IMR-90 (cell line): Measurements from ENCODE around the gene ING2. TPM values are rescaled to one million over a fixed set of nuclear protein-coding genes. Genes with fewer than 3 reads are reported as not detected.
A peak's percentile ranks its signal among the peaks of the same experiment; 100 is the strongest.

Experiments used
- ATAC-seq: fragments of 200-7000 bp; cut with Tn5 transposase; 2 replicates; pipeline ENCODE4 v1.9.1; 2020; ENCODE audit warnings: low read depth, mild to moderate bottlenecking, moderate library complexity
- BruUV-seq: library from RNA; stranded (reverse); fragments of 400-500 nt; replicated peaks from 2 replicates; lab custom pipeline; 2021; lab: Mats Ljungman, UMichigan
- CTCF ChIA-PET: fragments of 300-600 bp; formaldehyde crosslinking; extraction: SDS; loops from one replicate; lab custom pipeline; 2021; ENCODE audit warnings: antibody characterized with exemption; lab: Yijun Ruan, JAX
- POLR2A ChIA-PET: fragments of 300-600 bp; sonication (Branson Sonifier 250); formaldehyde crosslinking; loops from one replicate; lab custom pipeline; 2022; ENCODE audit warnings: antibody characterized with exemption; ENCODE audit not compliant: unreplicated experiment; lab: Charles Lee
- DNase-seq: peaks from one replicate; pipeline ENCODE4 v3.0.0; 2013
- H2AFZ ChIP-seq: replicated peaks from 2 replicates; pipeline ENCODE3; 2013; ENCODE audit warnings: low read length, mild to moderate bottlenecking; ENCODE audit not compliant: poor library complexity
- H2AK5ac ChIP-seq: 2 replicates; pipeline ENCODE4 v1.6.1; 2013; ENCODE audit warnings: low read depth, low read length, inconsistent platforms
- H2AK9ac ChIP-seq: replicated peaks from 2 replicates; pipeline ENCODE3; 2013; ENCODE audit warnings: mild to moderate bottlenecking, low read depth, low read length, moderate library complexity; ENCODE audit not compliant: poor library complexity
- H2BK120ac ChIP-seq: 2 replicates; pipeline ENCODE4 v1.6.1; 2013; ENCODE audit warnings: low read depth, low read length, inconsistent platforms
- H2BK15ac ChIP-seq: 3 replicates; pipeline ENCODE4 v1.6.1; 2013; ENCODE audit warnings: low read depth, low read length, inconsistent platforms
- H2BK20ac ChIP-seq: 2 replicates; pipeline ENCODE4 v1.6.1; 2013; ENCODE audit warnings: low read depth, mild to moderate bottlenecking, inconsistent platforms, low read length, moderate library complexity
- H2BK5ac ChIP-seq: 2 replicates; pipeline ENCODE4 v1.6.1; 2013; ENCODE audit warnings: mild to moderate bottlenecking, low read depth, low read length, inconsistent platforms; ENCODE audit not compliant: poor library complexity, severe bottlenecking
- H3K14ac ChIP-seq: replicated peaks from 2 replicates; pipeline ENCODE4 v1.6.1; 2013; ENCODE audit warnings: low read depth, low read length, inconsistent platforms
- H3K18ac ChIP-seq: 2 replicates; pipeline ENCODE4 v1.6.1; 2013; ENCODE audit warnings: low read depth, low read length, control low read depth
- H3K23ac ChIP-seq: 2 replicates; pipeline ENCODE4 v1.6.1; 2013; ENCODE audit warnings: low read depth, low read length, inconsistent platforms
- H3K27ac ChIP-seq: 2 replicates; pipeline ENCODE4 v1.5.1; 2013; ENCODE audit warnings: mild to moderate bottlenecking, control low read depth, low read length; ENCODE audit not compliant: insufficient read depth
- H3K27me3 ChIP-seq: 2 replicates; pipeline ENCODE4 v1.6.1; 2013; ENCODE audit warnings: low read length; ENCODE audit not compliant: control insufficient read depth, insufficient read depth
- H3K36me3 ChIP-seq: 2 replicates; pipeline ENCODE4 v1.6.1; 2013; ENCODE audit warnings: low read length, mixed read lengths; ENCODE audit not compliant: control insufficient read depth, insufficient read depth
- H3K4ac ChIP-seq: 2 replicates; pipeline ENCODE4 v1.6.1; 2013; ENCODE audit warnings: low read depth, low read length, inconsistent platforms
- H3K4me1 ChIP-seq: 2 replicates; pipeline ENCODE4 v1.6.1; 2013; ENCODE audit warnings: low read length, mixed read lengths; ENCODE audit not compliant: control insufficient read depth, insufficient read depth
- H3K4me2 ChIP-seq: 2 replicates; pipeline ENCODE4 v1.6.1; 2013; ENCODE audit warnings: low read depth, mild to moderate bottlenecking, control low read depth, low read length, moderate library complexity
- H3K4me3 ChIP-seq: 2 replicates; pipeline ENCODE4 v1.5.1; 2013; ENCODE audit warnings: low read depth, mild to moderate bottlenecking, control low read depth, low read length, moderate library complexity; ENCODE audit not compliant: insufficient read depth
- H3K56ac ChIP-seq: 2 replicates; pipeline ENCODE4 v1.6.1; 2013; ENCODE audit warnings: low read length, inconsistent platforms; ENCODE audit not compliant: insufficient read depth; ENCODE audit errors: extremely low read depth
- H3K79me1 ChIP-seq, 2 experiments: 2 replicates each; pipeline ENCODE4 v1.6.1; 2013; ENCODE audit warnings: low read length in 2 of 2, inconsistent platforms in 1 of 2, low read depth in 1 of 2
- H3K9ac ChIP-seq: 2 replicates; pipeline ENCODE4 v1.6.1; 2013; ENCODE audit warnings: low read depth, low read length, control low read depth
- H3K9me1 ChIP-seq: 2 replicates; pipeline ENCODE4 v1.6.1; 2013; ENCODE audit warnings: low read length, inconsistent platforms; ENCODE audit not compliant: insufficient read depth
- H3K9me3 ChIP-seq: 2 replicates; pipeline ENCODE4 v1.6.1; 2013; ENCODE audit warnings: low read length; ENCODE audit not compliant: control insufficient read depth, insufficient read depth
- H4K20me1 ChIP-seq: 2 replicates; pipeline ENCODE4 v1.6.1; 2013; ENCODE audit warnings: low read length, inconsistent platforms; ENCODE audit not compliant: insufficient read depth
- H4K5ac ChIP-seq: 2 replicates; pipeline ENCODE4 v1.6.1; 2013; ENCODE audit warnings: mild to moderate bottlenecking, low read depth, low read length, control low read depth
- H4K8ac ChIP-seq, 2 experiments: 2 replicates each; pipeline ENCODE4 v1.6.1; 2013; ENCODE audit warnings: low read depth in 2 of 2, low read length in 2 of 2, control low read depth in 1 of 2, inconsistent platforms in 1 of 2
- H4K91ac ChIP-seq: 2 replicates; pipeline ENCODE4 v1.6.1; 2013; ENCODE audit warnings: low read depth, low read length, inconsistent platforms; ENCODE audit not compliant: insufficient read depth
- BHLHE40 ChIP-seq: fragments of 150-350 bp; IDR thresholded peaks from 2 replicates; pipeline ENCODE4 v1.6.1; 2016; ENCODE audit warnings: mild to moderate bottlenecking, low read depth, low read length
- CEBPB ChIP-seq: IDR thresholded peaks from 2 replicates; pipeline ENCODE4 v1.6.1; 2012; ENCODE audit warnings: low read depth, low read length, improper control_type of control experiment
- CHD1 ChIP-seq: IDR thresholded peaks from 2 replicates; pipeline ENCODE4 v1.6.1; 2012; ENCODE audit warnings: low read depth, low read length, improper control_type of control experiment
- FOS ChIP-seq: fragments of 150-350 bp; IDR thresholded peaks from 2 replicates; pipeline ENCODE4 v1.6.1; 2016; ENCODE audit warnings: low read depth, low read length
- MAFK ChIP-seq: IDR thresholded peaks from 2 replicates; pipeline ENCODE4 v1.6.1; 2012; ENCODE audit warnings: low read depth, low read length, improper control_type of control experiment
- MAZ ChIP-seq: IDR thresholded peaks from 2 replicates; pipeline ENCODE4 v1.6.1; 2012; ENCODE audit warnings: low read depth, mild to moderate bottlenecking, low read length, improper control_type of control experiment, moderate library complexity, borderline replicate concordance
- MXI1 ChIP-seq: IDR thresholded peaks from 2 replicates; pipeline ENCODE4 v1.6.1; 2012; ENCODE audit warnings: low read depth, mild to moderate bottlenecking, low read length, moderate library complexity, borderline replicate concordance
- NFE2L2 ChIP-seq: fragments of 150-350 bp; IDR thresholded peaks from 2 replicates; pipeline ENCODE4 v1.6.1; 2016; ENCODE audit warnings: low read depth, mild to moderate bottlenecking, low read length
- POLR2A ChIP-seq: IDR thresholded peaks from 2 replicates; pipeline ENCODE4 v1.6.1; 2012; ENCODE audit warnings: mild to moderate bottlenecking, low read depth, low read length
- RAD21 ChIP-seq: IDR thresholded peaks from 2 replicates; pipeline ENCODE4 v1.6.1; 2012; ENCODE audit warnings: low read length, improper control_type of control experiment
- RCOR1 ChIP-seq: IDR thresholded peaks from 2 replicates; pipeline ENCODE4 v1.6.1; 2012; ENCODE audit warnings: mild to moderate bottlenecking, low read length, improper control_type of control experiment; ENCODE audit not compliant: insufficient replicate concordance
- RFX5 ChIP-seq: IDR thresholded peaks from 2 replicates; pipeline ENCODE4 v1.8.0; 2012; ENCODE audit warnings: low read depth, mild to moderate bottlenecking, low read length, moderate library complexity
- WGBS, 2 experiments: methylation state at CpG; one replicate each; pipeline versions ENCODE4 v1.1.5 to v1.1.7; 2013; ENCODE audit warnings: missing lambda C conversion rate in 2 of 2; ENCODE audit not compliant: insufficient read length in 1 of 2; ENCODE audit errors: extremely low coverage in 2 of 2; 5-methylcytosine and 5-hydroxymethylcytosine counted together
- dilution Hi-C: fragments of 300-500 bp; cut with HindIII; formaldehyde crosslinking; loops from one replicate; pipeline ENCODE4 v1.14.3; 2018; ENCODE audit warnings: low sequenced_read_pairs; ENCODE audit not compliant: unreplicated experiment
- in situ Hi-C: fragments of 300-500 bp; cut with MboI; formaldehyde crosslinking; loops from 3 replicates; pipeline ENCODE4 v1.14.3; 2019; ENCODE audit warnings: low sequenced_read_pairs, inconsistent platforms, mixed read lengths
- intact Hi-C: fragments of 100-400 bp; cut with micrococcal nuclease; formaldehyde crosslinking; loops from 2 replicates; pipeline ENCODE4 v1.10.0; 2022
- polyA plus RNA-seq, 3 experiments: library from polyadenylated mRNA; depleted of rRNA; stranded (reverse); fragments of >200 nt; gene quantifications; 2 replicates each; pipeline ENCODE4 v1.2.3, GENCODE V29; 2012; ENCODE audit warnings: low replicate concordance in 1 of 3
- total RNA-seq: library from RNA; depleted of rRNA; stranded (reverse); fragments of >200 nt; gene quantifications from 2 replicates; pipeline ENCODE4 v1.2.3, GENCODE V29; 2012
- TF ChIP-seq, protein P1 (sequence below): fragments of 150-350 bp; IDR thresholded peaks from 2 replicates; pipeline ENCODE4 v1.6.1; 2017; ENCODE audit warnings: mild to moderate bottlenecking, antibody characterized with exemption, low read length, low read depth
- TF ChIP-seq, protein P2 (sequence below): fragments of 150-350 bp; IDR thresholded peaks from 2 replicates; pipeline ENCODE4 v1.6.1; 2016; ENCODE audit warnings: low read depth, mild to moderate bottlenecking, low read length, moderate library complexity, borderline replicate concordance
- TF ChIP-seq, protein P3 (sequence below): conservative IDR thresholded peaks from 2 replicates; pipeline ENCODE4 v1.5.1; 2012; ENCODE audit warnings: mild to moderate bottlenecking, low read depth, low read length, improper control_type of control experiment

ING2 gene
- total and polyA plus RNA-seq, 2 of the 4 experiments (the other 2 are of a cell fraction) = 2.5 to 9.5 TPM

DNA sequence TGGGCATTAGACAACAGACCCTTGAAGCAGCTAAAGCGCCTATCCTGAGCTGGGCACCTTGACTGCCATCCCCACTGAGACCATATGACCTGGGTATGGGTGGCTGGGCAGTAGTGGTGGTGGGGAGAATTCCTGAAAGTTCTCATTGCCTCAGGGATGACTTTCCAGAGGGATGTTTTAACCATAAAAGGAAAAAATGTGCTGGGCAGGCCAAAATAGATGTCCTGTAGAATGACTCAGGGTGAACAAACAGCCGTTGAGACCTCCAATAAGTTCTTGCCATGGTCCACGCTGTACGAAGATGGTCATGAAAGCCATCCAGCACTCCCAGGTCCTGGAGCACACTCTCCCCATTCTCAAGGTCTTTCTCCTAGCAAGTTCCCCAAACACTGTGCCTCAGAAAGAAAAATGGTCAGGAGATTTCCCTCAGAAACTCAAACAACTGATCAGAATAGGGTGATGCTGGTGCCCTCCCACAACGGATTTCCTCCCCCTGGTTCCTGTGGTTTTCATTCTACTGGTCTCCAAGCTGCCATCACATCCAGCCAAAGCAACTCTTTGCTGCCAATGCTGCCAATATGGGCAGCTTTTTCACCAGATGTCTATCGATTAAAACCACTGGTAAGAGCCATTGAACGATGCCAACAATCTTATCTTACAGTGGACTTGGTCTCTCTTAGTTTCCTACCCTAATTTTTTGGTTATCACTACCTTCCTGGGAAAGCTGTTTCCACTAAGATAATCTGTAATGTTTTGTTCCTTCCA is 49.2 kb upstream of the ING2 start:
- peak; percentile 46; the same call in 1 of the 2 replicates for ATAC-seq
- DNase-seq = peak; percentile 30
- Histone ChIP-seq H2BK5ac (peak overlapping the region; percentile 17), H3K9ac (no peak overlapping the region), H2BK120ac (peak overlapping the region; percentile 26; the same call in 1 of the 2 replicates), H3K4me3 (no peak overlapping the region), H2BK15ac (no peak overlapping the region), H3K27ac (no peak overlapping the region), H3K27me3 (no peaks in the 10 kb centered on the region), H3K9me1 (no peaks in the 10 kb centered on the region; the same call in 1 of the 2 replicates), H3K23ac (no peak overlapping the region), H3K4me2 (no peak overlapping the region), H4K5ac (no peak overlapping the region), H2BK20ac (peak overlapping the region; percentile 16; the same call in 1 of the 2 replicates), H2AK5ac (peak overlapping the region; percentile 11; the same call in 1 of the 2 replicates), H2AFZ (no peak overlapping the region), H4K8ac (peak overlapping the region; percentile 51 to 73; a peak in 2 of 4 replicates), H3K36me3 (peaks cover 8% of the 10 kb centered on the region), H3K56ac (no peak overlapping the region), H3K4me1 (no peaks in the 10 kb centered on the region), H3K9me3 (no peaks in the 10 kb centered on the region), H4K20me1 (no peaks in the 10 kb centered on the region), H3K4ac (peak overlapping the region; percentile 68; the same call in 1 of the 2 replicates), H3K79me1 (no peaks in the 10 kb centered on the region), H3K14ac (peak overlapping the region; percentile 35), H4K91ac (peak overlapping the region; percentile 46), H3K18ac (no peak overlapping the region), H2AK9ac (no peak overlapping the region)
- in situ Hi-C loops = no loop called here
- ChIA-PET CTCF (no interaction called here), POLR2A (no interaction called here)
- intact Hi-C loops = no loop called here
- dilution Hi-C loops = no loop called here
- 100% methylated on average over 2 of the region's 7 CpGs; no CpG with 5 or more reads in 1 of the 2 experiments for WGBS, 2 experiments
- BruUV-seq = no TSS peak
- no peak for TF ChIP-seq RAD21
- no peak for TF ChIP-seq FOS
- TF ChIP-seq RCOR1 = no peak
- TF ChIP-seq BHLHE40 = no peak
- no peak for TF ChIP-seq POLR2A
- no peak for TF ChIP-seq MAFK
- TF ChIP-seq CEBPB = no peak
- no peak for TF ChIP-seq MAZ
- TF ChIP-seq, protein P1, sequence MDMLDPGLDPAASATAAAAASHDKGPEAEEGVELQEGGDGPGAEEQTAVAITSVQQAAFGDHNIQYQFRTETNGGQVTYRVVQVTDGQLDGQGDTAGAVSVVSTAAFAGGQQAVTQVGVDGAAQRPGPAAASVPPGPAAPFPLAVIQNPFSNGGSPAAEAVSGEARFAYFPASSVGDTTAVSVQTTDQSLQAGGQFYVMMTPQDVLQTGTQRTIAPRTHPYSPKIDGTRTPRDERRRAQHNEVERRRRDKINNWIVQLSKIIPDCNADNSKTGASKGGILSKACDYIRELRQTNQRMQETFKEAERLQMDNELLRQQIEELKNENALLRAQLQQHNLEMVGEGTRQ = no peak
- TF ChIP-seq NFE2L2 = no peak
- TF ChIP-seq CHD1 = no peak
- TF ChIP-seq, protein P2, sequence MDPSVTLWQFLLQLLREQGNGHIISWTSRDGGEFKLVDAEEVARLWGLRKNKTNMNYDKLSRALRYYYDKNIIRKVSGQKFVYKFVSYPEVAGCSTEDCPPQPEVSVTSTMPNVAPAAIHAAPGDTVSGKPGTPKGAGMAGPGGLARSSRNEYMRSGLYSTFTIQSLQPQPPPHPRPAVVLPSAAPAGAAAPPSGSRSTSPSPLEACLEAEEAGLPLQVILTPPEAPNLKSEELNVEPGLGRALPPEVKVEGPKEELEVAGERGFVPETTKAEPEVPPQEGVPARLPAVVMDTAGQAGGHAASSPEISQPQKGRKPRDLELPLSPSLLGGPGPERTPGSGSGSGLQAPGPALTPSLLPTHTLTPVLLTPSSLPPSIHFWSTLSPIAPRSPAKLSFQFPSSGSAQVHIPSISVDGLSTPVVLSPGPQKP = no peak
- no peak for TF ChIP-seq MXI1
- TF ChIP-seq, protein P3, sequence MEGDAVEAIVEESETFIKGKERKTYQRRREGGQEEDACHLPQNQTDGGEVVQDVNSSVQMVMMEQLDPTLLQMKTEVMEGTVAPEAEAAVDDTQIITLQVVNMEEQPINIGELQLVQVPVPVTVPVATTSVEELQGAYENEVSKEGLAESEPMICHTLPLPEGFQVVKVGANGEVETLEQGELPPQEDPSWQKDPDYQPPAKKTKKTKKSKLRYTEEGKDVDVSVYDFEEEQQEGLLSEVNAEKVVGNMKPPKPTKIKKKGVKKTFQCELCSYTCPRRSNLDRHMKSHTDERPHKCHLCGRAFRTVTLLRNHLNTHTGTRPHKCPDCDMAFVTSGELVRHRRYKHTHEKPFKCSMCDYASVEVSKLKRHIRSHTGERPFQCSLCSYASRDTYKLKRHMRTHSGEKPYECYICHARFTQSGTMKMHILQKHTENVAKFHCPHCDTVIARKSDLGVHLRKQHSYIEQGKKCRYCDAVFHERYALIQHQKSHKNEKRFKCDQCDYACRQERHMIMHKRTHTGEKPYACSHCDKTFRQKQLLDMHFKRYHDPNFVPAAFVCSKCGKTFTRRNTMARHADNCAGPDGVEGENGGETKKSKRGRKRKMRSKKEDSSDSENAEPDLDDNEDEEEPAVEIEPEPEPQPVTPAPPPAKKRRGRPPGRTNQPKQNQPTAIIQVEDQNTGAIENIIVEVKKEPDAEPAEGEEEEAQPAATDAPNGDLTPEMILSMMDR = no peak
- no peak for TF ChIP-seq RFX5
